Measurements from ENCODE around the gene AMH.
A peak's percentile ranks its signal among the peaks of the same experiment; 100 is the strongest.

AMH gene

GRCh38 chr19:2282062-2282861, 33.1 kb downstream of the AMH start, which contains the start of gene PEAK3:
Gene PEAK3 (minus strand): TSS chr19:2282175. CDS start chr19:2280931, 1,244 bp downstream.
- FAIRE-seq (peak; percentile 76), DNase-seq (ENCODE audit: insufficient read length, low spot score) (no peak)

GRCh38 chr19:2282862-2283237, 33.7 kb downstream of the AMH start:
- DNase-seq (ENCODE audit: insufficient read length, low spot score) = no peak
- FAIRE-seq = no peak

GRCh38 chr19:2283835-2284507, 34.8 kb downstream of the AMH start:
- no peak for FAIRE-seq

DNA sequence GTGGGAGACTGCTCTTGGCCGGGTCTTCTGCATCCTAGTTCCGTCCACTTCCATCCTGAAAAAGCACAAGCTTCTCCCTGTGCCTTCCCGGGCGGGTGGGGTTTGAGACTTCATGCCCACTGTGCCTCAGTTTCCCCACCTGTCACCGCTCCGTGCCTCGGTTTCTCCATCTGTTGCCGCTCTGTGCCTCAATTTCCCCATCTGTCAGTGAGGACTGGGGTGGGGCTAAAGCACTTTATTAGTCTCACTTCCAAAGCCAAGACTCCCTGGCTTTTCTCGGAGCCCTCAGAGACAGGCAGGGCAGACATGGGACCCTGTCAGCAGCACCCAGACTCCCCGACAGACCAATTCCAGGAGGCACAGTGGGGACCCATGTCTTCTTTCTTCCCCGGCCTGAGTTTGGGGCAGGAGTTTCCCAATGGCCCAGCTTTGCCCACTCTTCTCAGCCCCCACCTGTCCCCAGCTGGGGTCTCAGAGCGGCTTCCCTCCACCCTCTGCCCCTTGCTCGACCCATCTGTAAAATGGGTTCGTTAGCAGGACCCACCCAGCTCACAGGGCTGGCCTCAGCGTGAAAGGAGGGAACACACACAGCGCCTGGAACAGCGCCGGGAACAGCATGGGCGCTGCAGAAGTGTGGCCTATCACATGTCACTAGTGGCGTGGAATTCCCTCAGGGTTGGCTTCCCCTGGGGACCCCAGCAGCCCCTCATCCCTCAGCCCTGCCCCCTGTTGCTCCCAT, 37.4 kb downstream of the AMH start:
- DNase-seq (ENCODE audit: insufficient read length, low spot score) = no peak
- no peak for FAIRE-seq

More at GRCh38 chr19:2283835-2284507, 34.8 kb downstream of the AMH start:
- DNase-seq (ENCODE audit: insufficient read length, low spot score) = no peak

GRCh38 chr19:2287585-2288337, 38.6 kb downstream of the AMH start:
- DNase-seq (ENCODE audit: insufficient read length, low spot score) = no peak
- no peak for FAIRE-seq

- DNase-seq (ENCODE audit: insufficient read length, low spot score) (no peak), FAIRE-seq (no peak)
Observed at GRCh38 chr19:2288338-2288817, 39.3 kb downstream of the AMH start.

DNA sequence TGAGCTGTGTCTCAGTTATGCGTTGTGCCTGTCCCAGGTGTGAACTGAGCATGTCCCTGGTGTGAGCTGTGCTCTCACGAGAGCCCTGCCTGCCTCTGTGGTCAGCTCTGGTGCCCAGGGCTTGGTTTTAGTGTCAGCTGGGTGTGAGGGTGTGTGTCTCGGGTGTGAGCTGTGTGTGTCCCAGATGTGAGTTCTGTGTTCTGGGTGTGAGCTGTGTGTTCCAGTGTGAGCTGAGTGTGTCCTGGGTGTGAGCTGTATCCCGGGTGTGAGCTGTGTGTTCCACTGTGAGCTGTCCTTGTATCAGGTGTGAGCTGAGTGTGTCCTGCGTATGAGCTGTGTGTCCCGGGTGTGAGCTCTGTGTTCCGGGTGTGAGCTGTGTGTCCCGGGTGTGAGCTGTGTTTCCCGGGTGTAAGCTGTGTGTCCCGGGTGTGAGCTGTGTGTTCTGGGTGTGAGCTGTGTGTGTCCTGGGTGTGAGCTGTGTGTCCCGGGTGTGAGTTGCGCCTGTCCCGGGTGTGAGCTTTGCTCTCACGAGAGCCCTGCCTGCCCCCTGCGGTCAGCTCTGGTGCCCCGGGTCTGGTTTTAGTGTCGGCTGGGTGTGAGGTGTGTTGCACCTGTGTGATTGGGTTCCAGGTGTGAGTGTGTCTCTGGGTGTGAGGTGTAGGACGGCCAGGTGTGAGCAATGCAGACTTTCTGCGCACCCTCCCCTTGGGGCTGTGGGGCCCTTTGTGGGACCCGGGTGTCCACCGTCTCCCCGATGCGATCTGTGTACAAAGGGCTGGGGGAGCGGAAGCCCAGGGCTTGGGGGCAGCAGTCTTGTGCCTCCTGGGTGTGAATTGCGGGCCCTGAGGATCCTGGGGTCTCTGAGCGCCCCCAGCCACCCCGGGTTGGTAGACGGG, 39.9 kb downstream of the AMH start:
- DNase-seq (ENCODE audit: insufficient read length, low spot score) = no peak
- FAIRE-seq = peak; percentile 76

DNA sequence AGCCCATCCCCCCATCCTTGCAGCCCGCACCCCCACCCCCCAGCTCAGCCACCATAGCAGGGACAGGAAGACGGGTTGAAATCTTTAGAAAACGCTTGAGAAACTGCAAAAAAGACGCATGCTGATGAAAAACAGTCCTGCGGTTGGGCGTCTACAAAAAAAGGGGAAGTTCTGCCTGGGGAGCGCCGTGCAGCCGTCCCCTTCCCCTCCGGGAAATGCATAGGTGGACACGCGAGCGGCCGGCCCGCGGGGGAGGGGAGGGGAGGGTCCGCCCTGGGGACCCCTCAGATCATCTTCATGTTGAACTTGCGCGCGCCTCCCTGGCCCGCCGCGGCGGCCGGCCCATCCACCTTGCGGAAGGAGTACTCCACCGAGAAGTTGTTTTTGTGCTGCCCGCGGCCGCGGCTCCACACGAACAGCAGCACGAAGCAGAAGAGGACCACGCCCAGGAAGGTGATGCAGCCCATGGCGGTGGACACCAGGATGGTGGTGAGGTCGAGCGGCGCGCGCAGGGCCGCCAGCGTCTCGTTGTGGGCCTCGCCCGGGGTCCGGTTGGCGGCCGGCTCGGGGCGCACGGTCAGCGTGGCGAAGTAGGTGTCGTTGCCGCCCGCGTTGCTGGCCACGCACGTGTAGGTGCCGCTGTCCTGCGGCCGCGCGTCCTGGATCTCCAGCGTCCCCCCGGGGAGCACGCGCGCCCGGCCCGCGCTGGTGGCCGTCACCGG, 40.8 kb downstream of the AMH start:
- FAIRE-seq = peak; percentile 97
- peak; percentile 92 for DNase-seq (ENCODE audit: insufficient read length, low spot score)

DNA sequence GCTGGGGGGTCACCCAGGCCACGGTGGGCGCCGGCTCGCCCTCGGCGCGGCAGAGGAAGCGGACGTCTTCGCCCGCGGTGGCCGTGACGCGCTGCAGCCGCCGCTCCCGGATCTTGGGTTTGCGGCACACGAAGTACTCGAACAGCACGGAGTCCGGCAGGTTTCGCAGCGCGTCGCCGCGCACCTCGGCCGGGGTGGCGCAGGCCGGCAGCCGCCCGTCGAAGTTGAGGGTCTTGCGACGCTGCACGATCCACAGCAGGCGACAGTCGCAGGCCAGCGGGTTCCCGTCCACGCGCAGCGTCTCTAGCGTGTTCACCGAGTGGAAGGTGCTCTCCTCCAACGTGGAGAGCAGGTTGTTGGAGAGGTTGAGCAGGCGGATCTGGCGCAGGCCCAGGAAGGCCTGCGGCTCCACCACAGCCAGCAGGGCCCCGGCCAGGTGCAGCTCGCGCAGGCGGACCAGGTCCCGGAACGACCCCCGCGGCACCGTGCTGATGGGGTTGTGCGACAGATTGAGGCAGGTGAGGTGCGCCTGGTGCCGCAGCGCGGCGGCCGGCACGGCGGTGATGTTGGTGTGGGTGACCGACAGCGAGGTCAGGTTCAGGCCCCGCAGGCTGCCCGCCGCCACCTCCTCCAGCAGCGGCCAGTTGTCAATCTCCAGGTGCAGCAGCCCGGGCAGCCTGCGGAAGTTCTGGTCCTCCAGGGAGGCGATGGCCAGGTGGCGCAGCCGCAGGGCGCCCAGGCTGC, 41.5 kb downstream of the AMH start:
- DNase-seq (ENCODE audit: insufficient read length, low spot score) = no peak

DNA sequence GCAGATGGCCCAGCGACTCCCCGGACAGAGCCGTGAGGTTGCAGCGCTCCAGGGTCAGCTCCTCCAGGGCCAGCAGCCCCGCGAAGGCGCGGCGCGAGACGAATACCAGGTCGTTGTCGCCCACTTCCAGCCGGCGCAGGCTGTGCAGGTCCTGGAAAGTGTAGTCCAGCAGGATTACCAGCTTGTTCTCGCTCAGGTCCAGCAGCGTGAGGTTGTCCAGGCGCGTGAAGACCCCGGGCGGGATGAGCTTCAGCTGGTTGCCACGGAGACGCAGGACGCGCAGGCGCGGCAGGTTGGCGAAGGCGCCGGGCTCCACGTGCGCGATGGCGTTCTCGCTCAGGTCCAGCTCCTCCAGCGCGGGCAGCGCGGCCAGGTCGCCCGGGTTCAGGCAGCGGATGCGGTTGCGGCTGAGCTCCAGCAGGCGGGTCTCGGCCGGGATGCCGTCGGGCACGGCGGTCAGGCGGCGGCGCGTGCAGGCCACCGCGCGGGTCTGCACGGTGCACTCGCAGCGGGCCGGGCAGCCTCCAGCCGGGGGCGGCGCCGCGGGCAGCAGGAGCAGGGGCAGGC, 42.1 kb downstream of the AMH start:
- DNase-seq (ENCODE audit: insufficient read length, low spot score) (no peak), FAIRE-seq (no peak)

More for the DNA sequence above, 41.5 kb downstream of the AMH start:
- FAIRE-seq = no peak

DNA sequence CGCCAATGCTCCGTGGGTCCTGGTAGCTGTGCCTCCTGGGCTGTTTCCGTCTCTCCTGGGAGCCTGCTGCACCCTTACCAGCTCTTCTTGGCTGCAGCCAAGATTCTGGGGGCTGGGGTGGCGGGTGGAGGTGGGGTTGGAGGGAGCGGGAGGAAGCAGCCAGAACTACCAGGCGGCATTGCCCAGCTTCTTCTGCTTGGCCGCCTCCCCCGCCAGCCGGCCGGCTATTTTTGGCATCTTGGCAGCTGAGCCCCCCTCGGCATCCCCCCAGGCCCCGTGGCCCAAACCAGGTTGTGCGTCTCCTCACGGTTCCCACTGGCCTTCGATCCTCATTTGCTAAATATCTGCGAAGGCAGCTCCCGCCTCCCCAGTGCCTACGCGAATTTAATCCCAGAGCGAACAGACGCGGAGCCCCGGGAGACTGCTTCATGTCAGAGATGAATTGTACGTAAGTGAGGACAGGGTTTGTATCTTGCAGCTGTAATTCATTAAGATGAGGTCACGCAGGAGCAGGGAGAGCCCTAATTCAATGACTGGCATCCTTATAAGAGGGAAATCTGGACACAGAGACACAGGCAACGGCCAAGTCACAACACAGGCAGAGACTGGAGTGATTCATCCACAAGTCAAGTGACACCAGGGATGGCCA, 45.7 kb downstream of the AMH start:
- DNase-seq (ENCODE audit: insufficient read length, low spot score) (no peak), FAIRE-seq (no peak)

- FAIRE-seq (no peak), DNase-seq (ENCODE audit: insufficient read length, low spot score) (no peak)
Observed at GRCh38 chr19:2296141-2296540, 47.0 kb downstream of the AMH start.

DNA sequence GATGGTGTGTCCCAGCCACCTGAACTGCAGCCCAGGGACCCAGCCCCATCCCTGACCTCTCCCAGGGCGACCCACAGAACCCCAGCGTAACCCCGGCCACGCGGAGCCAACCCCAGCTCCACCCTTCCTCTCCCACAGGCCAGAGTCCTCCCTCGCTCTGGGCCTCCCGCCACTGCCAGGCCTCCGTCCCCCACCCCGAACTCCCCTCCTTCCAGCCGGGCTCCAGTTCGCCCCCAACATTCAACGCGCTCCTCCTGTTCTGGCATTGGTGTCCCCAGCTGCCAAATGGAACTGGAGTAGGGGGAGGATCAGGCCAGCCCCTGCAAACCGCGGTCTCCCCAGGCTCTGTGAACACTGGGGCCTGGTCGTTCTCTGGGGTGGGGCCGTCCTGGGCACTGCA, 51.4 kb downstream of the AMH start:
- DNase-seq (ENCODE audit: insufficient read length, low spot score) (no peak), FAIRE-seq (no peak)
